GM19468 (cell line): ENCODE measurements around the gene PYGO2.
"Not testable (repeated sequence)": the region's sequence is repeated elsewhere in the genome, so short reads cannot be mapped to it uniquely, and the experiment has no call there.

ENCODE experiments used
- ATAC-seq: cut with Tn5 transposase; IDR thresholded peaks from one replicate; pipeline ENCODE4 v1.9.1; 2021; ENCODE audit warnings: mild to moderate bottlenecking, moderate library complexity, moderate number of reproducible peaks; ENCODE audit not compliant: unreplicated experiment; ENCODE audit errors: extremely low read depth

Gene PYGO2

DNA sequence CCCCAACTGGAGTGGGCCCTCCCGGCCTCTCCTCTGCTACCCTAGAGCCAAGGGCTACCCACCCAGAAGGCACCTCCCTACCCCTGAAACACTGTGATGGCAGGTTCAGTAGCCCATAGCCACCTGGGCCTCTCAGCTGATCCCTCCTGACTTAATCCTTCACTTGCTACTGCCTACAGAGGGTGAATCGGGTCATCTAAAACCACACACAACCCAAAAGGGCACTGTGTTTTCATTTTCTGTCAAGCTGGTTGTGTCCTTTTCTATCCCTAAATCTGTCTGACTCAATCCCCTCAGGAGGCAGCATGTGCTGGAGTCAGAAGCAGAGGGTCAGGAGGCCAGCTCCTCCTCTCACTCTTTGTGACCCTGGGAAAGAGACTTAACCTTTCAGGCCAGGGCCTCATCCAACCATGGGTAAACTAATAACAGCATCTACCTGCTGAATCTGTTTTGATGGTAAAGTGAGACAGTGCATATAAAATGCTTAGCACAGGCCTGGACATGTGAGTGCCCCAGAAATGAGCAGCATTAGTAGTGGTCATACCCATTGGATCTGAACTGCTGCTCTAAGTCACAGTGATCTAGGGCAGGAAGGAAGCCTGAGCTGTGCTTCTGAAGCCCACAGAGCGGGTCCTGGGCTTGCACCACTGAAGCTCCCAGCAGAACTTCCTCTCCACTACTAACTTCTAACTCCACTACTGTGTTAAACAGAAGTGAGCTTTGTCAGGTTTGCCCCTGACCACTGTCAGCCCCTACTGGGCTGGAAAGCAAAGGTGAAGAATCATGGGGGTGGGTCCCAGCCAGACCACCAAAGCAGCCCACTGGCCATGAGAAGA lies 36.0 kb downstream of the PYGO2 start:
- ATAC-seq: no peak

DNA sequence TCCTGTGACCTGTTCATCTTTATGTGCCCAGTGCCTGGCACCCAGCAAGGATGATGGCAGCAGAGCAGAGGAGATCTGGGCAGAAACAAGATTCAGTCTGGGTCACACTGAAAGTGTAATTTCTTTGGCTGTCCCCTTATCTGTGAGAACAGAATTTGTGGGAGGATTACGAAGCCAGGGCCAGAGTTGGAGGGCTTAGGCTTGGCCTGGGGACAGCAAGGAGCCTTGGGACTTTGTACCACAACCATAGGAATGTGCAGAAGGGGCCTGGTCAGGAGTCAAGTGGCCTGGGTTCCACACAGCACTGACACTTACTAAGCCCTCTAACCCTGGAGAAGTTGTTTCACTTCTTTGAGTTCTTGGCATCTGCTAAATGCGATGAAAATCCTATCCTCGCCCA lies 37.9 kb downstream of the PYGO2 start:
- no peak for ATAC-seq

DNA sequence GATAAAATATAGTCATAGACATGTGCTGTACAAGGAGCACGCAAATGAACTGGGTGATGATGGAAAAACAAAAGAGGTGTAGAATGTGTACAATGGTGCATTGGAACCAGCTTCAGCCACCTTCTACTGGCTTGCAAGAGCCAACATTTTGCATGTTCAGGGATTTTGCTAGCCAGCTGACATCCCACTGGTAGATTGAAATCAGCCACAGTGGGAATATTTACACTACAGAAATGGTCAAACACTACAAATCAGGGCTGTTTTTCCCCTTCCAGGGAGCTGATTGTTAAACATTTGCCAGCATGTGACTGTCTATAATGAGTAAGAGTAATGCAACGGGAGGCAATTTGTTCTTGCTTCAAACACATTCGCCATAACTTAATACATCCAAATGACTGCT lies 48.3 kb downstream of the PYGO2 start:
- ATAC-seq: no peak

DNA sequence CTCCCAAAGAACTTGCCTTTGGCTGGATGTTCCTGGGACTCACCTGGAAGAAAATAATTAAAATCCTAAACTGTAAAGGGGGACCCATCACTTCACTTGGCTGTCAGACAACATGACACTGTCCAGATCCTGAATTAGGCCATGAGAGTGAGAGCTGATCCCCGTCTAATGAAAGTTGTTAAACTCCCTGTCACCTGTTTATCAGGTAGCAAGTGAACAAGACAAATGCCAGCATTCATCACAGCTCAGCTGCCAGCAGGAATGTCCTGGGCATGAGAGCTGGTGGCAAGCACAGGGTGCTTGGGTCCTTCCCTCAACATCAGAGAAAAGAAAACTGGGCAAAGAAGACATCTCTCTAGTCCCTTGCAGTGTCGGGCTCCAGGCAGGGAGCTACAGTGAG lies 48.8 kb downstream of the PYGO2 start:
- ATAC-seq: no peak

DNA sequence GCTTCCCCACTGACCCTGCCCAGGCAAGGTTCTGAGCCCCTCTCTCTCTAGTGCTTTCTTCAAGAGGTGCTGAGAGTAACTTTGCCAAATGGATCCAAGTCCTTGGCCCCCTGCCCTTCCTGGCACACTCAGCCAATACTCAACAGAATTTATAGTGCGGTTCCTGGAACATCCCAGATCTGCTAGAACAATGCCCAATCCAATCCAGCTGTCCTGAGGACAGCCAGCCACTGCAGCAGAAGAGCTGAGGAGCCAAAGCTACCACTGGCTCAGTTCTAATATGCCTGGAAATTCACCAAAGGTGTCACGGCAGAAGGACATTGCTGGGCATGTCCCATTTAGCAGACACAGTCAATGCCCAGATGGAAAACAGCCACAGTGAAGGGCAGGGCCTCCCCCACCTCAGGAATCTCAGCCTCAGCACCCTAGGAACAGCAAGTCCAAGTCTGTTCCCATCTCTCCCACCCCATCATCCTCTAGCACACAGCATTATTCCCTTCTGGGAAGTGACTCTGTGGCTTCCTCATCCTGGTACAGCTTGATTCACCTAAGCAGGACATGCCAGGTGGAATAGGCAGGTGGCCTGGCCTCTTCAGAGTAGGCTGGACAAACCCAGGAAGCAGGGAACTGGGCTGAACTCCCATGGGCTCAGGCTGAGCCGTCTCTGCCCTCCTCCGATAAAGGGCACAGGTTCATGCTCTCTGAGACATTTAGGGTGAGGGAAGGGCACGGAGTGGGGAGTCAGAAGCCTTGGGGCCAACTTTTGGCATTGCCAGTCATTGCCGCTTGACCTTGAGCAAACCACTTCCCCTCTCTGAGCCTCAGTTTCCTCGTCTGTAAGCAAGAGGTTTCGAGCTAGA lies 49.7 kb downstream of the PYGO2 start:
- no peak for ATAC-seq

DNA sequence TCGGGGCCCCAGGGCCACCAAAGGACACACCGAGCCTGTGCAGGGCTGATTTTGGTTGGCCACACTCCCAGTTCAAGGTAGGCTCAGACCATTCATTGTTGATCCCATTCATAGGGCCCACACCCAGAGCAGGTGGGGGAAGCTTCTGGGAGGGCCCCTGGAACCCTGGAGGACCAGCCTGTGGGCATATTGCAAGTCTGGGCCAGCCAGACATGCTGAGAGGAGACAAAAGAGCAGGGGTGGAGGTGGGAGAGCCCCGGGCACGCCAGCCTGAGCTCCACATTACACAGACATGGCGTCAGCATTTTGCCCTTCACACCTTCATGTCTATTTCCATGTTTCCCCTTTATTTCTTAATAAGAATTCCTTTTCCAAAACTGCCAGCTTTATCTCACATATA lies 50.7 kb downstream of the PYGO2 start:
- ATAC-seq: no peak

DNA sequence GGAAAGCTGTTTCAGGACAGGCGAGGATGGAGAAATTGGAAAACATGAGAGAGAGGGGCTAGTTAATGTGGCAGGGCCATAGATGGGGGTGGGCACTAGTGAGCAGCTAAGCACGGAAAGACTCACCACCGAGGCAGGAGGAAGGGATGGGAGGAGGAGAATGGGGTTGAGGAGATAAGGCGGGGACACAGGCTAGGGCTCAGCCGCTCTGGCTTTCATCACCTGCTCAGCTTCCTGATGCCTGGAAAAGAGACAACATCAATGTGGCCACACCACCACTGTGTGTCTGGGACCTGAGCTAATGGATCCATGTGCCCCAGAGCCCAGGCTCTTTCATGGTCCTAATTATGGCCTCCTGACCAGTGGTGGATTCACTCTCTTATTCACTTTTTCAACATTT lies 52.6 kb downstream of the PYGO2 start:
- ATAC-seq: no peak

DNA sequence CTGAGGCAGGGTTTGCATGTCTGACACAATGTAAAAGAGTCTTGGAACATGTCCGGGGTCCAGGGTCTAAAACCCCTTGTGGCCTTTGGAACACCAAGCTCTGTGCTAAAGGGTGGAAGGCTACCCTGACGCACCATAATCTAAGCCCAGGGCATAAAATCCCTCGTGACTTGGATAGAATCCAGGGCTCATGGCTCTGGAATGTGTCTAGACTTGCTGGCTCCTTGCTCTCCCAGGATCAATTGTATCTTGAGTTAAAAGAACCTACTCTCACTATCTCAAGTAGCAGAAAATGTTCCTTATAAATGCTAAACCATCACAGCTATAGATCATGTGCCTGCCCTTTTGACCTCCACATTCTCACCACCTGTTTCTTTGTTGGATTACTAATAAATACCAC lies 53.5 kb downstream of the PYGO2 start:
- ATAC-seq: not testable (repeated sequence)
